Natural killer cell (primary cell): ENCODE data around the gene WDR89. TPM values are rescaled to one million over a fixed set of nuclear protein-coding genes. Genes with fewer than 3 reads are reported as not detected.

Experiments used
- ATAC-seq, 3 donors: fragments of 150-1000 bp in 2 of 3; fragments of 200-7000 bp in 1 of 3; cut with Tn5 transposase; 1 replicate in 1 of 3; 2 replicates in 2 of 3; pipeline ENCODE4 v1.10.0; 2021; ENCODE audit warnings: mild to moderate bottlenecking in 2 of 3, moderate library complexity in 2 of 3
- DNase-seq, 2 donors: peaks; one replicate each; pipeline versions ENCODE4 v3.0.0 to v3.0.0-alpha.2; 2013 to 2021; ENCODE audit warnings: mixed read lengths in 1 of 2
- H3K27ac ChIP-seq: one replicate; pipeline ENCODE4 v1.5.1; 2013; ENCODE audit warnings: mild to moderate bottlenecking, low read length
- H3K27me3 ChIP-seq: one replicate; pipeline ENCODE4 v1.6.1; 2013; ENCODE audit warnings: low read length; ENCODE audit not compliant: control insufficient read depth, insufficient read depth
- H3K36me3 ChIP-seq: one replicate; pipeline ENCODE4 v1.6.1; 2013; ENCODE audit warnings: low read length; ENCODE audit not compliant: control insufficient read depth, insufficient read depth
- H3K4me1 ChIP-seq: one replicate; pipeline ENCODE4 v1.6.1; 2013; ENCODE audit warnings: low read length; ENCODE audit not compliant: control insufficient read depth, insufficient read depth
- H3K4me3 ChIP-seq: one replicate; pipeline ENCODE4 v1.5.1; 2013; ENCODE audit warnings: low read length
- H3K9me3 ChIP-seq: one replicate; pipeline ENCODE4 v1.6.1; 2013; ENCODE audit warnings: low read length; ENCODE audit not compliant: control insufficient read depth, insufficient read depth
- H3K27ac Mint-ChIP-seq, 2 donors: one replicate each; pipeline ENCODE4 v1.8.0; 2022; ENCODE audit warnings: mild to moderate bottlenecking in 2 of 2, mixed read lengths in 2 of 2, moderate library complexity in 1 of 2
- H3K27me3 Mint-ChIP-seq, 2 donors: one replicate each; pipeline ENCODE4 v1.8.0; 2022; ENCODE audit warnings: low read depth in 2 of 2, mixed read lengths in 2 of 2
- H3K36me3 Mint-ChIP-seq: one replicate; pipeline ENCODE4 v1.8.0; 2022; ENCODE audit warnings: mixed read lengths
- H3K4me1 Mint-ChIP-seq, 2 donors: one replicate each; pipeline ENCODE4 v1.8.0; 2022; ENCODE audit warnings: mixed read lengths in 2 of 2
- H3K4me3 Mint-ChIP-seq: one replicate; pipeline ENCODE4 v1.8.0; 2022; ENCODE audit warnings: mild to moderate bottlenecking, moderate library complexity, mixed read lengths
- H3K9me3 Mint-ChIP-seq, 2 donors: one replicate each; pipeline ENCODE4 v1.8.0; 2022; ENCODE audit warnings: mixed read lengths in 2 of 2
- CTCF ChIP-seq: fragments of 200-600 bp; IDR thresholded peaks from one replicate; pipeline ENCODE4 v1.8.0; 2022; ENCODE audit warnings: antibody characterized with exemption
- WGBS: methylation state at CpG from one replicate; pipeline ENCODE4 v1.1.7; 2013; ENCODE audit warnings: missing lambda C conversion rate; ENCODE audit not compliant: insufficient coverage; 5-methylcytosine and 5-hydroxymethylcytosine counted together
- intact Hi-C: fragments of 100-400 bp; cut with micrococcal nuclease; formaldehyde crosslinking; loops from one replicate; pipeline ENCODE4 v1.14.2; 2022
- total RNA-seq, 4 donors: library from RNA; stranded (reverse); fragments of 120-200 nt in 1 of 4; gene quantifications; one replicate each; pipeline versions ENCODE4 v1.2.3 to v1.2.4, GENCODE V29; 2013 to 2022

WDR89 gene
- total RNA-seq, 3 donors from 2014 or later (not counting 1 experiment from before 2014, with no cell fraction given) = 9.6 to 13.4 (median 10.7) TPM

DNA sequence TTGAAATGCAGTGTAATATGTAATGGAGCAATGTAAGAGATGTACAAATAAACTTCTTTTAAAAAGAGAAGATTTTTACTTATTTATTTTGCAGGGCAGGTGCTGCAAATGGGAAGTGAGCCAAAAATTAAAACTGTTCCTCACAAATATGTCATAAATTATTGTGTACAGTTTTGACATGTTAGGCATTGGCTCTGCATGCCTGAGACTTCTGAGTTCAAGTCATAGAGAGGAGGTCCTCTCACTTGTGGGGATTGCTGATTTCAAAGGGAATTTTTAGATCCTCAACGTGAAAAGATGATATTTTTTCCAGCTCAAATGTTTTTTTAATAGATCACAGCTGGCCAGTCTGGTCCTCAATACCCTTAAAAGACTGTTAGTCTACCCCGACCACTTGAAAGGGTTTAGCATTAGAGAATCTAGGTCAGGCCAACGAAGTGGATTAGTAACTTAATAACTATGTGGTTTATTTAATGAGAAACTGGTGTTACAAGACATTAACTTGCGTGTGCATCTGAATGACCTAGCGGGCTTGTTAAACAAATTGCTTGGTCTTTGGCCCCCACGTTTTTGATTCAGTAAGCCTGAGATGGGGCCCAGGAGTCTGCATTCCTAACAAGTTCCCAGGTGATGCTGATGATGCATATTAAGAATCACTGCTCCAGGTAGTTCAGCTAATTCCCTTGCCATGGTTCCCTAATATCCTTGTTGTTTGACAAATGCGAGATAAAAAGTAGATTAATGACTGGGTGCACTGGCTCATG, 30.9 kb upstream of the WDR89 start:
- Mint-ChIP-seq H3K27me3 (no peaks in the 10 kb centered on the region), H3K27ac (no peak overlapping the region)
- intact Hi-C loops = no loop called here

DNA sequence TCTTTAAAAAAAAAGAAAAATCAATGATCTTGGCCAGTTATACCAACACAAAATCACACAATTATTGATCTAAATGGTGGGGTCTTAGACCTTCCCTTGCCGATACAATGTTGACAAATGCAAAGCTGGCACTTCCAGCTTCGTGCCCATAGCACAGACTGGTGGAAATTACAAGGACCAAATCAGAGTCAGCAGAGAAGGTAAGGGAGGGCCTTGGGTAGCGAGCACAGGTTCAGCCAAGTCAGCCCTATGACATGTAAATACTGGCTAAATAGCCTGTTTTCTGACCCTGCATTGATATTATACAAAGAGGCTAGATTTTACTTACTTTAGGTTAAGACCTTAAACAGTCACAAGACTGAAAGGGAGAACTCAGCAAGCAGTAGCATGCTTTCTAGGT, 30.3 kb upstream of the WDR89 start:
- no peaks in the 10 kb centered on the region for H3K36me3 ChIP-seq
- no peaks in the 10 kb centered on the region for H3K4me1 ChIP-seq
- intact Hi-C loops = no loop called here
- 99% methylated on average over 3 of the region's 3 CpGs for WGBS
- no peak overlapping the region for H3K4me3 Mint-ChIP-seq
- H3K27ac Mint-ChIP-seq = no peak overlapping the region
- no peaks in the 10 kb centered on the region for H3K36me3 Mint-ChIP-seq
- H3K4me3 ChIP-seq = no peak overlapping the region
- H3K27ac ChIP-seq = no peak overlapping the region
- no peaks in the 10 kb centered on the region for H3K9me3 Mint-ChIP-seq
- DNase-seq (no peak), ATAC-seq (no peak)
- H3K27me3 ChIP-seq = no peaks in the 10 kb centered on the region
- no peaks in the 10 kb centered on the region for H3K27me3 Mint-ChIP-seq
- no peaks in the 10 kb centered on the region for H3K9me3 ChIP-seq
- no peak for TF ChIP-seq CTCF
- H3K4me1 Mint-ChIP-seq = no peaks in the 10 kb centered on the region

More for the DNA sequence above, 30.9 kb upstream of the WDR89 start:
- WGBS = 87% methylated on average over 7 of the region's 7 CpGs
- no peaks in the 10 kb centered on the region for H3K36me3 ChIP-seq
- ATAC-seq (no peak), DNase-seq (no peak)
- no peak overlapping the region for H3K4me3 ChIP-seq
- H3K9me3 ChIP-seq = no peaks in the 10 kb centered on the region
- H3K36me3 Mint-ChIP-seq = no peaks in the 10 kb centered on the region
- no peaks in the 10 kb centered on the region for H3K4me1 Mint-ChIP-seq
- H3K27me3 ChIP-seq = no peaks in the 10 kb centered on the region
- no peaks in the 10 kb centered on the region for H3K9me3 Mint-ChIP-seq
- no peak for TF ChIP-seq CTCF
- H3K27ac ChIP-seq = no peak overlapping the region
- H3K4me3 Mint-ChIP-seq = no peak overlapping the region
- no peaks in the 10 kb centered on the region for H3K4me1 ChIP-seq

DNA sequence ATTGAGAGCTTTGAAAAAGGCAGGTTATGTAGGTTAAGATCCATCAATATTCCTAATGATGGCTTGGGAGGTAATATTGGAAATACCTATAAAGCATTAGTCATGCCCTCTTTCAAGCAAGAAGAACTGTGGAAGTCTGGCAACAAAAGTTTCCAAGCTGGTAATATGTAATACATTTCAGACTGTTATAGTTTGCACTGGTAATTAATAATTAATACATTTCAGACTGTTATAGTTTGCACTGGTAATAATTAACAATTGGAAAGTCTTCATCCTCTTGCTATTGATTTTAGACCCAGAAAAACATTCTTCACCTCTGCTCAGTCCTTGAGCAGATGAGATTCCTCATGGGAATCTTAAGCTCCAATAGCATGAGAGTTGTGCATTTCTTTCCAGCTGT, 29.0 kb upstream of the WDR89 start:
- Mint-ChIP-seq H3K9me3 (no peaks in the 10 kb centered on the region), H3K27me3 (no peaks in the 10 kb centered on the region), H3K4me3 (no peak overlapping the region), H3K4me1 (no peaks in the 10 kb centered on the region), H3K27ac (no peak overlapping the region), H3K36me3 (no peaks in the 10 kb centered on the region)
- TF ChIP-seq CTCF = no peak
- DNase-seq = no peak
- ATAC-seq = no peak
- intact Hi-C loops = no loop called here
- Histone ChIP-seq H3K27me3 (no peaks in the 10 kb centered on the region), H3K4me3 (no peak overlapping the region), H3K36me3 (no peaks in the 10 kb centered on the region), H3K9me3 (no peaks in the 10 kb centered on the region), H3K27ac (no peak overlapping the region), H3K4me1 (no peaks in the 10 kb centered on the region)

DNA sequence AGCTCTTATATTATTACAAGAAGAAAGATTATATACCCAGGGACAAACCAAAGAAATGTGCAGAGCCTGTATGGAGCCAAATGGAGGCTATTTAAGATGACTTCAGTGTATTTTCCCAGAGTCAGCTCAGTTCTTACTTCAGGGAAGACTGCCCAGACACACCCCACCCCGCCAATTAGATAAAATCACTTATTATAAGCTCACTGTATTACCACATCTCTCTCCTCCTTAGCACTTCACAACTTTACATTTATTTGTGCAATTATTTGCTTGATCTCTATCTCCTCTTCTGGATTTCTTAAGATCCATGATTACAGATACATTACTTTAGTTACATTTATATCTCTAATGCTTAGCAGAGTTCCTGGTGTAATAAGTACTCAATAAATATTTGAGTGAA, 24.7 kb upstream of the WDR89 start:
- H3K27me3 Mint-ChIP-seq = no peaks in the 10 kb centered on the region
- Histone ChIP-seq H3K4me1 (no peaks in the 10 kb centered on the region), H3K4me3 (no peak overlapping the region), H3K9me3 (no peaks in the 10 kb centered on the region), H3K27me3 (no peaks in the 10 kb centered on the region), H3K36me3 (no peaks in the 10 kb centered on the region), H3K27ac (no peak overlapping the region)
- H3K36me3 Mint-ChIP-seq = no peaks in the 10 kb centered on the region
- intact Hi-C loops = no loop called here
- no peak for DNase-seq
- no peaks in the 10 kb centered on the region for H3K9me3 Mint-ChIP-seq
- H3K27ac Mint-ChIP-seq = no peak overlapping the region
- H3K4me1 Mint-ChIP-seq = no peaks in the 10 kb centered on the region
- ATAC-seq = no peak
- TF ChIP-seq CTCF = no peak
- WGBS = 92% methylated on average over 1 of the region's 1 CpG
- no peak overlapping the region for H3K4me3 Mint-ChIP-seq
